Tibial nerve (tissue), 4 donors: ENCODE results near the gene CPZ. TPM values are rescaled to one million over a fixed set of nuclear protein-coding genes. Genes with fewer than 3 reads are reported as not detected.
"Not testable (repeated sequence)": the region's sequence is repeated elsewhere in the genome, so short reads cannot be mapped to it uniquely, and the experiment has no call there.

Experiments used
- DNase-seq, 2 donors: peaks; one replicate each; pipeline ENCODE4 v3.0.0-alpha.2; 2019; ENCODE audit warnings: low spot score in 2 of 2
- H3K27ac ChIP-seq, 4 donors: fragments of 200-600 bp; sonication (generic) in 3 of 4; one replicate each; pipeline ENCODE4 v1.5.1; 2017 to 2019; ENCODE audit warnings: mild to moderate bottlenecking in 1 of 4
- H3K27me3 ChIP-seq, 2 donors: fragments of 200-600 bp; sonication (generic) in 1 of 2; one replicate each; pipeline versions ENCODE4 v1.5.1 to v1.6.0; 2017 to 2019
- H3K36me3 ChIP-seq, 3 donors: fragments of 200-600 bp; sonication (generic); one replicate each; pipeline ENCODE4 v1.5.1; 2018 to 2019
- H3K4me1 ChIP-seq, 4 donors: fragments of 200-600 bp; sonication (generic) in 3 of 4; one replicate each; pipeline ENCODE4 v1.5.1; 2017 to 2019
- H3K4me3 ChIP-seq, 4 donors: fragments of 200-600 bp; sonication (generic) in 3 of 4; one replicate each; pipeline ENCODE4 v1.5.1; 2017 to 2019; ENCODE audit warnings: mild to moderate bottlenecking in 1 of 4, moderate library complexity in 1 of 4
- H3K9me3 ChIP-seq, 4 donors: fragments of 200-600 bp; sonication (generic) in 3 of 4; one replicate each; pipeline ENCODE4 v1.5.1; 2017 to 2019
- EP300 ChIP-seq, 2 donors: sonication (generic); formaldehyde crosslinking; IDR thresholded peaks; one replicate each; pipeline ENCODE4 v1.6.1; 2017; ENCODE audit warnings: antibody characterized with exemption in 2 of 2, mild to moderate bottlenecking in 1 of 2
- POLR2A ChIP-seq, 2 donors: fragments of 450-650 bp; IDR thresholded peaks; one replicate each; pipeline ENCODE4 v1.6.1; 2017; ENCODE audit warnings: antibody characterized with exemption in 2 of 2, mild to moderate bottlenecking in 2 of 2, moderate library complexity in 2 of 2
- WGBS, 2 donors: methylation state at CpG; one replicate each; pipeline ENCODE4 v1.1.5; 2018; 5-methylcytosine and 5-hydroxymethylcytosine counted together
- total RNA-seq, 4 donors: library from RNA; depleted of rRNA; stranded (reverse); fragments of >200 nt; gene quantifications; one replicate each; pipeline ENCODE4 v1.1.0, GENCODE V29; 2016
- TF ChIP-seq, protein P1 (sequence below), 5 experiments: fragments of 200-600 bp in 3 of 5; fragments of 450-650 bp in 2 of 5; sonication (generic) in 3 of 5; IDR thresholded peaks; one replicate each; pipeline ENCODE4 v1.5.1; 2016 to 2019; ENCODE audit warnings: antibody characterized with exemption in 5 of 5, mild to moderate bottlenecking in 3 of 5, moderate library complexity in 2 of 5

The CPZ gene
- total RNA-seq, 4 donors from 2014 or later: 1.6 to 11.7 (median 2.5) TPM

DNA sequence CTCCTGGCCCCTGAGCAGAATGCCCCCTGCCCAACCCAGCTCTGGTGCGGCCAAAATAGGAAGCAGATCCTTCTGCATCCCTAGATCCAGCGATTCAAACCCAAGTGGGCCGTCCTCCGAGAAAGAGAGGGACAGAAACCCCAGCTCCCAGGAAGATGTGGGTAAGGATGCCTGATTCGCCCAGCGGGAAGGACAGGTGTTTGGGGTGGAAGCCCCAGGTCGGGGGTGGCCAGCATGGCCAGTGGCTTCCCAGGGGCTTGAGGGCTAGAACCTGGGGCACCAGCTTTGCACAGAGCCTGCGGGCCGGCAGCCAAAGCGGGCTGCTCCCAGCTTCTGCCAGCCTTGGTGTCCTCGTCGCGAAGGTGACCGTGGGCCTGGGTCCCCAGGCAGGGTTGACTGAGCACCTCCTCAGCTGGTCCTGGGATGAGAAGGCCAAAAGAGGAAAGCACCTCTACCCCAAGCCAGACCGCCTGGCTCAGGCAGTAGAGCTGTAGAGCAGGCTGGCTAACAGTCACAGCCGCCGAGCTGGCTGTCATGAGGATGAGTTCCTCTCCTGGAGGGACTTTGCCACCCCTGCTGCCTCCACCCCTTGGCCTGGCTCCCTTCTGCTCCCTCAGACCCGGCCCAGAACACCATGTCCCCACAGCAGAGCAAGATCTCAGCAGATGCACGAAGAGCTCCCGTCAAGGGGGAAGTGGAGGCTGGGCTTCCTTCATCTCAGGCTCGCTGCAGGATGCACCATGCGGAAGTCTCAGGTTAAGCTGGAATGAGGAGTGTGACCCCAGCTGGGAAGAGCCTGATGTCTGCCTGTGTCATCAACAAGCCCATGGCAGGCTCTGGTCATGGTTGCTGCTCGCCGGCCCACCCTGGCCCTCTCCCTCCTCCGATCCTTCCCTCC is 59.9 kb downstream of the CPZ start:
- Histone ChIP-seq H3K4me1 (no peaks in the 10 kb centered on the region), H3K36me3 (no peaks in the 10 kb centered on the region), H3K27ac (no peak overlapping the region), H3K27me3 (no peaks in the 10 kb centered on the region), H3K9me3 (peaks cover 0 to 36% (median 0%) of the 10 kb centered on the region in 4 donors), H3K4me3 (no peak overlapping the region)
- DNase-seq: no peak
- WGBS, 2 donors: 76% methylated on average over 20 to 23 of the region's 25 CpGs
- TF ChIP-seq, protein P1, sequence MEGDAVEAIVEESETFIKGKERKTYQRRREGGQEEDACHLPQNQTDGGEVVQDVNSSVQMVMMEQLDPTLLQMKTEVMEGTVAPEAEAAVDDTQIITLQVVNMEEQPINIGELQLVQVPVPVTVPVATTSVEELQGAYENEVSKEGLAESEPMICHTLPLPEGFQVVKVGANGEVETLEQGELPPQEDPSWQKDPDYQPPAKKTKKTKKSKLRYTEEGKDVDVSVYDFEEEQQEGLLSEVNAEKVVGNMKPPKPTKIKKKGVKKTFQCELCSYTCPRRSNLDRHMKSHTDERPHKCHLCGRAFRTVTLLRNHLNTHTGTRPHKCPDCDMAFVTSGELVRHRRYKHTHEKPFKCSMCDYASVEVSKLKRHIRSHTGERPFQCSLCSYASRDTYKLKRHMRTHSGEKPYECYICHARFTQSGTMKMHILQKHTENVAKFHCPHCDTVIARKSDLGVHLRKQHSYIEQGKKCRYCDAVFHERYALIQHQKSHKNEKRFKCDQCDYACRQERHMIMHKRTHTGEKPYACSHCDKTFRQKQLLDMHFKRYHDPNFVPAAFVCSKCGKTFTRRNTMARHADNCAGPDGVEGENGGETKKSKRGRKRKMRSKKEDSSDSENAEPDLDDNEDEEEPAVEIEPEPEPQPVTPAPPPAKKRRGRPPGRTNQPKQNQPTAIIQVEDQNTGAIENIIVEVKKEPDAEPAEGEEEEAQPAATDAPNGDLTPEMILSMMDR (IDR thresholded peaks at IDR 0.05): no peak
- no peak for TF ChIP-seq EP300 (IDR thresholded peaks at IDR 0.05)
- TF ChIP-seq POLR2A (IDR thresholded peaks at IDR 0.05): no peak

DNA sequence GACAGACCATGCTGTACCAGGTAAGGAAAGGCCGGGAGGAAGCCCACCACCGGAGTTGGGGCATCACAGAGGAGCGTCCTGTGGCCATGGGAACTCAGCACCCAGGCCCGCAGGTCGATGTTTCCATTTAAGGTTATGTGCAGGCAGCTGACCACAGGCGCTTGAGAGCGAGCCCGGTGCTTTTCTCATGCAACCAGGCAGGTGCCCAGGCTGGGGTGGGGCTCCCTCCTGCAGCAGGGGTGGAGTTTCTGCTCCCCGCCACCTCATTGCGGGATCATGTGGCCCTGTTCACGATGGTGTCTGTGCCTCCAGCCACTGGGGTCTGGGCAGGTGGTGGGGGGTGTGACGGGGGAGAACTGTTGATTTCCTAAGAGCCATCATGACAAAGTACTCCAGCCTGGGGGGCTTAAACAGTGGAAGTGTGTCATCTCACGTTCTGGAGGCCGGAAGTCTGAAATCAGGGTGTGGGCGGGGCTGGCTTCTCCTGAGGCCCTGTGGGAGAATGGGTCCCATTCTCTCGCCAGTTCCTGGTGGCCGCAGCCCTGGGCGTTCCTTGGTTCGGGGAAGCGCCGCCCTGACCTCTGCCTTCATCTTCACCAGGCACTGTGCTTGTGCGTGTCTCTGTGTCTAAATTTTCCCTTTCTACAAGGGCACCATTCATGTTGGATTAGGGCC is 60.9 kb downstream of the CPZ start:
- Histone ChIP-seq H3K4me3 (no peak overlapping the region), H3K27ac (no peak overlapping the region), H3K36me3 (no peaks in the 10 kb centered on the region), H3K4me1 (no peaks in the 10 kb centered on the region), H3K27me3 (no peaks in the 10 kb centered on the region), H3K9me3 (peaks cover 0 to 36% (median 0%) of the 10 kb centered on the region in 4 donors)
- TF ChIP-seq EP300 (IDR thresholded peaks at IDR 0.05) (no peak), POLR2A (IDR thresholded peaks at IDR 0.05) (no peak)
- TF ChIP-seq, protein P1 (IDR thresholded peaks at IDR 0.05): no peak
- DNase-seq: no peak
- WGBS, 2 donors: 72 to 73% methylated on average over 22 of the region's 22 CpGs

DNA sequence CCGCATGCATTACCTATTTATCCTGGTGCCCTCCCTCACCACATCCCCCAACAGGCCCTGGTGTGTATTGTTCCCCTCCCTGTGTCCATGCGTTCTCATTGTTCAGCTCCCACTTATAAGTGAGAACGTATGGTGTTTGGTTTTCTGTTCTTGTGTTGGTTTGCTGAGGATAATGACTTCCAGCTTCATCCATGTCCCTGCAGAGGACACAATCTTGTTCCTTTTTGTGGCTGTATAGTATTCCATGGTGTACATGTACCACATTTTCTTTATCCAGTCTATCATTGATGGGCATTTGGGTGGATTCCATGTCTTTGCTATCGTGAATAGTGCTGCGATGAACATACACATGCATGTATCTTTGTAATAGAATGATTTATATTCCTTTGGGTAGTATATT is 61.6 kb downstream of the CPZ start:
- H3K4me3 ChIP-seq, H3K36me3 ChIP-seq, DNase-seq, H3K27ac ChIP-seq, H3K27me3 ChIP-seq, H3K4me1 ChIP-seq: not testable (repeated sequence)
- H3K9me3 ChIP-seq: peaks cover 0 to 36% (median 0%) of the 10 kb centered on the region in 4 donors
- WGBS, 2 donors: 91 to 96% methylated on average over 5 of the region's 5 CpGs

DNA sequence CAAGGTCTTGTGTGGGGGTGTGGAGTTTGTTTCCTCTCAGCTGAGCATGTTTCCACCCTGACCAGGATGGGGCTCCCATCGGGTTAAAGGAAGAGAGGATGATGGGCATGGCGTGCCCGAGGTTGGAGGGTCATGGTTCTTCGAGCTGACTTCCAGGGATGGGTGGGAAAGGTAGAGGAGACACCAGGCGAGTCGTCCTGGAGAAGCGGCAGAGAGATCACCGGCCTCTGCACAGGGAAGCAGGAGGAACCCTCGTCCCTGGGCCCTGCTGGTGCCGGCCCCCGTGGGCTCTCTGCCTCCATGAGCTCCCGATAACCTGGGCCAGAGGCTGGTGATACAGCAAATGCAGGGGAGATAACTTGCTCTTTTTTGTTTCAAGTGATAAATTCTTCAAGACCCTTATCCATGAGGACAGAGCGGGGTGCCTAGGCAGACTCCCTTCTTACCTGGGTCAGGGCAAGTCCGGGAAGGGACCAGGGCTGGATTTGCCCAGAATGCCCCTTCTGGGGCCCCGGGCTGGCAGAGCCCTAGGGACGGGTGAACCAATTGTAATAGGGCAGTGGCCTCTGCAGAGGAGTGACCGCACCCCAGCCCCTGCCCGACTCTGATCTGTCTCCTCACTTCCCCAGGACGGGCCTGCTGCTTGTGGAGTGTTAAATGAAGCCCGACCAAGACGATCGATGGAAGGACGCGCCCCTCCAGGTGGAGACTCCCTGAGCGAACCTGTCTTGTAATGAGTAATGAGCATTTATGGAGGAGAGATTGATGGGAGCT is 63.0 kb downstream of the CPZ start:
- H3K36me3 ChIP-seq: no peaks in the 10 kb centered on the region
- no peak overlapping the region for H3K27ac ChIP-seq
- TF ChIP-seq POLR2A (IDR thresholded peaks at IDR 0.05): no peak
- TF ChIP-seq, protein P1 (IDR thresholded peaks at IDR 0.05): no peak
- TF ChIP-seq EP300 (IDR thresholded peaks at IDR 0.05): no peak
- no peaks in the 10 kb centered on the region for H3K27me3 ChIP-seq
- no peak overlapping the region for H3K4me3 ChIP-seq
- peaks cover 0 to 36% (median 0%) of the 10 kb centered on the region in 4 donors for H3K9me3 ChIP-seq
- DNase-seq: no peak
- no peaks in the 10 kb centered on the region for H3K4me1 ChIP-seq
- WGBS, 2 donors: 82 to 84% methylated on average over 23 to 25 of the region's 25 CpGs

DNA sequence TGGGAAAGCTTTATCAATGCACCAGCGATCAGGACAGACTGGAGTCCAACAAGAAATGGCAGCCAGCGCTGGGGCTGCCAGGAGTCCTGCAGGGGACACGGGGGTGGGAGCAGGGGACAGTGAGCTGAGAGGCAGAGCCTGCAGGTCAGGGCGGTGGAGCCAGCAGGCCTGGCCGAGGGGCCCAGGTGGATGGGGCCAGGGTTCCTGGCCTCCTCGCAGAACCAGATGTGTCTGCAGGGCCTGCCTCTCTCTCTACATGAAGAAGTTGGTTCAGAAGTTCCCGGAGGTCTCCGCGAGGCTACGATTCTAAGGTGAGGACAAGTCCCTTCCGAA is 63.6 kb downstream of the CPZ start:
- WGBS, 2 donors: 81 to 90% methylated on average over 11 of the region's 11 CpGs
- DNase-seq: no peak

More for the DNA sequence above, 63.6 kb downstream of the CPZ start:
- H3K36me3 ChIP-seq: no peaks in the 10 kb centered on the region
- H3K4me1 ChIP-seq: no peaks in the 10 kb centered on the region
- TF ChIP-seq, protein P1 (IDR thresholded peaks at IDR 0.05): no peak
- TF ChIP-seq POLR2A (IDR thresholded peaks at IDR 0.05) (no peak), EP300 (IDR thresholded peaks at IDR 0.05) (no peak)
- no peak overlapping the region for H3K27ac ChIP-seq
- H3K4me3 ChIP-seq: no peak overlapping the region
- no peaks in the 10 kb centered on the region for H3K27me3 ChIP-seq
- H3K9me3 ChIP-seq: peaks cover 0 to 36% (median 0%) of the 10 kb centered on the region in 4 donors
